ENCODE results near the gene SLC24A4.

Gene SLC24A4

GRCh38 chr14:92542766-92543554 lies 220.0 kb downstream of the SLC24A4 start:
- ChIA-PET CTCF (interaction anchor here (0.8 kb wide), 1 partner anchor 77 kb away, joined by 5 read pairs; no protein-coding TSS in a partner anchor), POLR2A (no interaction called here)
- H3K9me3 ChIP-seq (ENCODE audit: control insufficient read depth, insufficient read depth, low read depth, low read length): no peaks in the 10 kb centered on the region
- H3K36me3 ChIP-seq (ENCODE audit: control insufficient read depth in 2 of 2, insufficient read depth in 1 of 2, low read length in 2 of 2): no peaks in the 10 kb centered on the region
- no peak overlapping the region for H3K27ac ChIP-seq (ENCODE audit: extremely low read depth, low read depth, low read length)
- TF ChIP-seq TCF7L2 (IDR thresholded peaks at IDR 0.05; ENCODE audit: borderline replicate concordance, low read depth, low read length) (no peak), KLF7 (tag by site-specific recombination; IDR thresholded peaks at IDR 0.05; ENCODE audit: borderline replicate concordance) (no peak), ZNF560 (tag by site-specific recombination; IDR thresholded peaks at IDR 0.05; ENCODE audit: borderline replicate concordance) (no peak), ZNF10 (tag by site-specific recombination; IDR thresholded peaks at IDR 0.05) (no peak), ZNF792 (tag by site-specific recombination; IDR thresholded peaks at IDR 0.05) (no peak), TRIM28 (IDR thresholded peaks at IDR 0.05; ENCODE audit: borderline replicate concordance, low read length) (no peak), ZNF211 (tag by site-specific recombination; IDR thresholded peaks at IDR 0.05; ENCODE audit: low read depth) (no peak), ZNF521 (tag by site-specific recombination; IDR thresholded peaks at IDR 0.05) (no peak), ZNF335 (tag by site-specific recombination; conservative IDR thresholded peaks at IDR 0.05) (no peak), ZNF777 (tag by site-specific recombination; IDR thresholded peaks at IDR 0.05; ENCODE audit: borderline replicate concordance) (no peak), SP3 (tag by site-specific recombination; IDR thresholded peaks at IDR 0.05) (no peak), ZNF768 (tag by site-specific recombination; IDR thresholded peaks at IDR 0.05) (no peak), KLF10 (tag by site-specific recombination; IDR thresholded peaks at IDR 0.05) (no peak), ZNF701 (tag by site-specific recombination; IDR thresholded peaks at IDR 0.05) (no peak), ZNF48 (tag by site-specific recombination; IDR thresholded peaks at IDR 0.05) (no peak), ZBTB7A (tag by site-specific recombination; IDR thresholded peaks at IDR 0.05; ENCODE audit: low read depth) (no peak), SP2 (tag by site-specific recombination; IDR thresholded peaks at IDR 0.05) (no peak)
- TF ChIP-seq, protein P1, sequence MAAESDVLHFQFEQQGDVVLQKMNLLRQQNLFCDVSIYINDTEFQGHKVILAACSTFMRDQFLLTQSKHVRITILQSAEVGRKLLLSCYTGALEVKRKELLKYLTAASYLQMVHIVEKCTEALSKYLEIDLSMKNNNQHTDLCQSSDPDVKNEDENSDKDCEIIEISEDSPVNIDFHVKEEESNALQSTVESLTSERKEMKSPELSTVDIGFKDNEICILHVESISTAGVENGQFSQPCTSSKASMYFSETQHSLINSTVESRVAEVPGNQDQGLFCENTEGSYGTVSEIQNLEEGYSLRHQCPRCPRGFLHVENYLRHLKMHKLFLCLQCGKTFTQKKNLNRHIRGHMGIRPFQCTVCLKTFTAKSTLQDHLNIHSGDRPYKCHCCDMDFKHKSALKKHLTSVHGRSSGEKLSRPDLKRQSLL (tag by site-specific recombination; IDR thresholded peaks at IDR 0.05): no peak
- TF ChIP-seq, protein P2, sequence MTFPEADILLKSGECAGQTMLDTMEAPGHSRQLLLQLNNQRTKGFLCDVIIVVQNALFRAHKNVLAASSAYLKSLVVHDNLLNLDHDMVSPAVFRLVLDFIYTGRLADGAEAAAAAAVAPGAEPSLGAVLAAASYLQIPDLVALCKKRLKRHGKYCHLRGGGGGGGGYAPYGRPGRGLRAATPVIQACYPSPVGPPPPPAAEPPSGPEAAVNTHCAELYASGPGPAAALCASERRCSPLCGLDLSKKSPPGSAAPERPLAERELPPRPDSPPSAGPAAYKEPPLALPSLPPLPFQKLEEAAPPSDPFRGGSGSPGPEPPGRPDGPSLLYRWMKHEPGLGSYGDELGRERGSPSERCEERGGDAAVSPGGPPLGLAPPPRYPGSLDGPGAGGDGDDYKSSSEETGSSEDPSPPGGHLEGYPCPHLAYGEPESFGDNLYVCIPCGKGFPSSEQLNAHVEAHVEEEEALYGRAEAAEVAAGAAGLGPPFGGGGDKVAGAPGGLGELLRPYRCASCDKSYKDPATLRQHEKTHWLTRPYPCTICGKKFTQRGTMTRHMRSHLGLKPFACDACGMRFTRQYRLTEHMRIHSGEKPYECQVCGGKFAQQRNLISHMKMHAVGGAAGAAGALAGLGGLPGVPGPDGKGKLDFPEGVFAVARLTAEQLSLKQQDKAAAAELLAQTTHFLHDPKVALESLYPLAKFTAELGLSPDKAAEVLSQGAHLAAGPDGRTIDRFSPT (tag by site-specific recombination; IDR thresholded peaks at IDR 0.05): no peak
- no peak overlapping the region for H3K4me3 ChIP-seq (ENCODE audit: low read depth, low read length)
- no peaks in the 10 kb centered on the region for H3K4me1 ChIP-seq (ENCODE audit: control insufficient read depth, insufficient read depth, low read length)

DNA sequence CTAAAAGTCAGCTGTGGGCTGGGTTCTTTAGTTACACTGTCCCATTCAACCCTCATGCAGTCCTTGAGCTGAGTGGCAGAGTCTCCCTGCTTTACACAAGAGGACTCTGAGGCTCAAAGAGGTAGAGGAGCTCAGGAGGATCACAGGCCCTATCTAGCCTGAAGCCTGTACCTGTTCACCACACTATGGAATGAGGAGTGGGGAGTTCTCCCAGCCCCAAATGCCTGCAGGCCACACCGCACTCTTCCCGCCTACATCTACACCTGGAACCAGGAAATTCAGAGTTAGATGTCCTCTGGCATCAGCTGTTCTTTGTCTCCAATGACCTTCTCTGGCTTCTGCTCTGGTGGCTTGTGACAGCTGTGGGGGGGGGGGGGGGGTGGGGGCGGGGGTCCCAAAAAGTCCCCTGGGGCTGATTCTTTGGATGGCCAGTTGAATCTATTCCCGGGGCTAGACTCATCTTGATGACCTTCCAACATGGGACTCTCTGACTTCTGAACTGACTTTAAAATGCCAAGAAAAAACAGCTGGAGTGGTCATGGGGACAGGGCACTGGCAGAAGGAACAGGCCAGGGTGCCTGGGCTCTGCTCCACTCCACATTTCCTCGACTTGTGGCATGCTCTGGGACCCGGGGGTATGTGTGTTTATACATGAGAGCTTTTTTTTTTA lies 221.2 kb downstream of the SLC24A4 start:
- Histone ChIP-seq H3K4me3 (ENCODE audit: low read depth, low read length) (no peak overlapping the region), H3K27ac (ENCODE audit: extremely low read depth, low read depth, low read length) (no peak overlapping the region), H3K9me3 (ENCODE audit: control insufficient read depth, insufficient read depth, low read depth, low read length) (no peaks in the 10 kb centered on the region), H3K36me3 (ENCODE audit: control insufficient read depth in 2 of 2, insufficient read depth in 1 of 2, low read length in 2 of 2) (no peaks in the 10 kb centered on the region), H3K4me1 (ENCODE audit: control insufficient read depth, insufficient read depth, low read length) (no peaks in the 10 kb centered on the region)
- CTCF ChIA-PET: no interaction called here
- POLR2A ChIA-PET: no interaction called here
- TF ChIP-seq INSM2 (tag by site-specific recombination; IDR thresholded peaks at IDR 0.05) (no peak), ZNF140 (tag by site-specific recombination; IDR thresholded peaks at IDR 0.05) (no peak), ZNF510 (tag by site-specific recombination; IDR thresholded peaks at IDR 0.05; ENCODE audit: insufficient replicate concordance) (no peak), ZEB2 (tag by site-specific recombination; IDR thresholded peaks at IDR 0.05) (no peak), ZNF146 (tag by site-specific recombination; IDR thresholded peaks at IDR 0.05) (no peak), ZNF202 (tag by site-specific recombination; IDR thresholded peaks at IDR 0.05; ENCODE audit: borderline replicate concordance) (no peak), ZSCAN23 (tag by site-specific recombination; IDR thresholded peaks at IDR 0.05) (no peak)

Measured in HEK293 (cell line).